ENCODE results near the gene TMED4.

Gene TMED4

GRCh38 chr7:44581879-44582603 is at the start of gene TMED4:
TSS of gene TMED4 (minus strand) at chr7:44582231. CDS start at chr7:44582206, 25 bp downstream.
- in situ Hi-C loops (cut with MboI; ENCODE audit: low sequenced_read_pairs, unreplicated experiment) = loop anchor here (10.0 to 25.0 kb wide), 2 partner anchors 180 to 553 kb away; no protein-coding TSS in a partner anchor
- TF ChIP-seq CTCF (IDR thresholded peaks at IDR 0.05; ENCODE audit: borderline replicate concordance, control extremely low read depth, extremely low read depth, insufficient read depth, missing control alignments) = no peak
- peak; percentile 100 for DNase-seq (ENCODE audit: low spot score)

GRCh38 chr7:44631458-44632115 is 49.6 kb upstream of the TMED4 start:
- no peak for DNase-seq (ENCODE audit: low spot score)
- no peak for TF ChIP-seq CTCF (IDR thresholded peaks at IDR 0.05; ENCODE audit: borderline replicate concordance, control extremely low read depth, extremely low read depth, insufficient read depth, missing control alignments)
- in situ Hi-C loops (cut with MboI; ENCODE audit: low sequenced_read_pairs, unreplicated experiment) = no loop called here

GRCh38 chr7:44630792-44631457 is 48.9 kb upstream of the TMED4 start:
- DNase-seq (ENCODE audit: low spot score) = no peak
- in situ Hi-C loops (cut with MboI; ENCODE audit: low sequenced_read_pairs, unreplicated experiment) = no loop called here
- no peak for TF ChIP-seq CTCF (IDR thresholded peaks at IDR 0.05; ENCODE audit: borderline replicate concordance, control extremely low read depth, extremely low read depth, insufficient read depth, missing control alignments)

GRCh38 chr7:44629829-44630522 is 47.9 kb upstream of the TMED4 start:
- in situ Hi-C loops (cut with MboI; ENCODE audit: low sequenced_read_pairs, unreplicated experiment) = no loop called here
- DNase-seq (ENCODE audit: low spot score) = peak; percentile 37
- TF ChIP-seq CTCF (IDR thresholded peaks at IDR 0.05; ENCODE audit: borderline replicate concordance, control extremely low read depth, extremely low read depth, insufficient read depth, missing control alignments) = no peak

GRCh38 chr7:44626620-44627019 is 44.6 kb upstream of the TMED4 start:
- no peak for TF ChIP-seq CTCF (IDR thresholded peaks at IDR 0.05; ENCODE audit: borderline replicate concordance, control extremely low read depth, extremely low read depth, insufficient read depth, missing control alignments)
- no peak for DNase-seq (ENCODE audit: low spot score)
- in situ Hi-C loops (cut with MboI; ENCODE audit: low sequenced_read_pairs, unreplicated experiment) = no loop called here
